Right lobe of liver (tissue), 6 donors: ENCODE results near the gene ETS2. TPM values are rescaled to one million over a fixed set of nuclear protein-coding genes. Genes with fewer than 3 reads are reported as not detected.

Source experiments
- ATAC-seq, 4 donors: fragments of 200-7000 bp; cut with Tn5 transposase; one replicate each; pipeline ENCODE4 v1.9.1; 2020; ENCODE audit warnings: mild to moderate bottlenecking in 4 of 4, moderate library complexity in 4 of 4
- DNase-seq, 3 donors: peaks; one replicate each; pipeline ENCODE4 v3.0.0-alpha.2; 2020
- H3K27ac ChIP-seq, 3 donors: fragments of 200-600 bp; one replicate each; pipeline ENCODE4 v1.8.0; 2022
- H3K27me3 ChIP-seq, 2 donors: fragments of 200-600 bp; one replicate each; pipeline ENCODE4 v1.8.0; 2022
- H3K36me3 ChIP-seq, 4 donors: fragments of 200-600 bp; sonication (generic) in 1 of 4; one replicate each; pipeline versions ENCODE4 v1.5.1 to v1.8.0; 2017 to 2022; ENCODE audit warnings: control low read depth in 1 of 4
- H3K4me1 ChIP-seq, 4 donors: fragments of 200-600 bp; sonication (generic) in 1 of 4; one replicate each; pipeline versions ENCODE4 v1.5.1 to v1.8.0; 2017 to 2022; ENCODE audit warnings: control low read depth in 1 of 4
- H3K4me3 ChIP-seq, 3 donors: fragments of 200-600 bp; one replicate each; pipeline ENCODE4 v1.8.0; 2022
- H3K9me3 ChIP-seq, 4 donors: fragments of 200-600 bp; sonication (generic) in 1 of 4; one replicate each; pipeline versions ENCODE4 v1.5.1 to v1.8.0; 2017 to 2022; ENCODE audit warnings: control low read depth in 1 of 4
- POLR2A ChIP-seq: fragments of 450-650 bp; IDR thresholded peaks from one replicate; pipeline ENCODE4 v1.6.1; 2017; ENCODE audit warnings: antibody characterized with exemption, mild to moderate bottlenecking
- WGBS: methylation state at CpG from one replicate; pipeline ENCODE4 v1.1.6; 2018; ENCODE audit warnings: low coverage, low lambda C conversion rate; ENCODE audit not compliant: insufficient coverage; ENCODE audit errors: missing lambda C conversion rate; 5-methylcytosine and 5-hydroxymethylcytosine counted together
- intact Hi-C, 2 donors: fragments of 100-400 bp; cut with DNase I; formaldehyde crosslinking; loops; one replicate each; pipeline versions ENCODE4 v1.11.2 to v1.14.1; 2022
- total RNA-seq, 6 experiments: library from RNA; depleted of rRNA in 2 of 6; stranded (reverse); fragments of >200 nt in 2 of 6; fragmentation: NEBNext Ultra II Directional in 3 of 6; extraction: Animal tissue kit (Norgen Biotek cat#: 25700) in 3 of 6; gene quantifications; one replicate each; pipeline versions ENCODE4 v1.1.0 to v1.2.4, GENCODE V29; 2016 to 2023
- TF ChIP-seq, protein P1 (sequence below), 4 donors: fragments of 200-600 bp in 3 of 4; fragments of 450-650 bp in 1 of 4; IDR thresholded peaks; one replicate each; pipeline versions ENCODE4 v1.5.1 to v1.8.0; 2016 to 2022; ENCODE audit warnings: antibody characterized with exemption in 4 of 4, mild to moderate bottlenecking in 2 of 4
- donor health status: DM: no; HTN: yes; CAD: no.
- donor health status: DM: no; HTN: no; CAD: no.
- donor health status: DM: no; HTN: no; CAD: no.
- donor health status: DM: no; HTN: yes; CAD: no.
- donor health status: DM: no; HTN: yes; CAD: no.

The ETS2 gene
- total RNA-seq, 6 experiments from 2014 or later = 38.3 to 252 (median 129) TPM

DNA sequence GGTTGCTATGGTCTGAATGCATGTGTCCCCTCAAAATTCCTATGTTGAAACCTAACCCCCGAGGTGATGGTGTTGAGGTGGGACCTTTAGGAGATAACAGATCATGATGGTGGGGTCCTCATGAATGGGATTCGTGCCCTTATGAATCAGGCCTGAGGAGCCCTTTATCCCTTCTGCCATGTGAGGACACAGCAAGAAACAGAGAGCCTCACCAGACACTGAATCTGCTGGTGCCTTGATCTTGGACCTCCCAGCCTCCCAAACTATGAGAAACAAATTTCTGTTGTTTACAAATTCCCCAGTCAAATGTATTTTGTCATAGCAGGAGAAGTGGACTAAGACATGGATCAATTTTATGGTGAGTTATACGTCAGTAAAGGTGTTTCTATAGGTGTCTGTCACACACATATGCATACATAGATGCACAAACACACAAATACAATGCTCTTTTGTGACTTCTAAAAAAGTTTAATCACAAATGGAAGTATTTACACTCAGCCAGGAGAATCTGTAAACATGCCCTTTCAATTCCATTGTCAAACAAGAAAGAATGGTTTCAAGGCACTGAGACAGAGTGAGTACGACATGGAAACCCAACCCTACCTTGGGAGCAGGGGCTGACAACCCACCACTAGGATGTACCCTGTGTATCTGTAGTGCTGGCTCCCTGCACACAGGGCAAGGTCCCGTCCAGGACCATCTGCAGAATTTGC, 5.5 kb upstream of the ETS2 start:
- WGBS = 98% methylated on average over 4 of the region's 5 CpGs
- DNase-seq (no peak), ATAC-seq (no peak)
- no peak overlapping the region for H3K27ac ChIP-seq
- no peaks in the 10 kb centered on the region for H3K36me3 ChIP-seq
- TF ChIP-seq, protein P1, sequence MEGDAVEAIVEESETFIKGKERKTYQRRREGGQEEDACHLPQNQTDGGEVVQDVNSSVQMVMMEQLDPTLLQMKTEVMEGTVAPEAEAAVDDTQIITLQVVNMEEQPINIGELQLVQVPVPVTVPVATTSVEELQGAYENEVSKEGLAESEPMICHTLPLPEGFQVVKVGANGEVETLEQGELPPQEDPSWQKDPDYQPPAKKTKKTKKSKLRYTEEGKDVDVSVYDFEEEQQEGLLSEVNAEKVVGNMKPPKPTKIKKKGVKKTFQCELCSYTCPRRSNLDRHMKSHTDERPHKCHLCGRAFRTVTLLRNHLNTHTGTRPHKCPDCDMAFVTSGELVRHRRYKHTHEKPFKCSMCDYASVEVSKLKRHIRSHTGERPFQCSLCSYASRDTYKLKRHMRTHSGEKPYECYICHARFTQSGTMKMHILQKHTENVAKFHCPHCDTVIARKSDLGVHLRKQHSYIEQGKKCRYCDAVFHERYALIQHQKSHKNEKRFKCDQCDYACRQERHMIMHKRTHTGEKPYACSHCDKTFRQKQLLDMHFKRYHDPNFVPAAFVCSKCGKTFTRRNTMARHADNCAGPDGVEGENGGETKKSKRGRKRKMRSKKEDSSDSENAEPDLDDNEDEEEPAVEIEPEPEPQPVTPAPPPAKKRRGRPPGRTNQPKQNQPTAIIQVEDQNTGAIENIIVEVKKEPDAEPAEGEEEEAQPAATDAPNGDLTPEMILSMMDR (IDR thresholded peaks at IDR 0.05) = no peak
- no peak for TF ChIP-seq POLR2A
- H3K4me3 ChIP-seq = no peak overlapping the region
- intact Hi-C loops = no loop called here
- H3K9me3 ChIP-seq = no peaks in the 10 kb centered on the region
- H3K27me3 ChIP-seq = no peaks in the 10 kb centered on the region
- peaks cover 0 to 8% (median 3%) of the 10 kb centered on the region in 4 donors for H3K4me1 ChIP-seq

DNA sequence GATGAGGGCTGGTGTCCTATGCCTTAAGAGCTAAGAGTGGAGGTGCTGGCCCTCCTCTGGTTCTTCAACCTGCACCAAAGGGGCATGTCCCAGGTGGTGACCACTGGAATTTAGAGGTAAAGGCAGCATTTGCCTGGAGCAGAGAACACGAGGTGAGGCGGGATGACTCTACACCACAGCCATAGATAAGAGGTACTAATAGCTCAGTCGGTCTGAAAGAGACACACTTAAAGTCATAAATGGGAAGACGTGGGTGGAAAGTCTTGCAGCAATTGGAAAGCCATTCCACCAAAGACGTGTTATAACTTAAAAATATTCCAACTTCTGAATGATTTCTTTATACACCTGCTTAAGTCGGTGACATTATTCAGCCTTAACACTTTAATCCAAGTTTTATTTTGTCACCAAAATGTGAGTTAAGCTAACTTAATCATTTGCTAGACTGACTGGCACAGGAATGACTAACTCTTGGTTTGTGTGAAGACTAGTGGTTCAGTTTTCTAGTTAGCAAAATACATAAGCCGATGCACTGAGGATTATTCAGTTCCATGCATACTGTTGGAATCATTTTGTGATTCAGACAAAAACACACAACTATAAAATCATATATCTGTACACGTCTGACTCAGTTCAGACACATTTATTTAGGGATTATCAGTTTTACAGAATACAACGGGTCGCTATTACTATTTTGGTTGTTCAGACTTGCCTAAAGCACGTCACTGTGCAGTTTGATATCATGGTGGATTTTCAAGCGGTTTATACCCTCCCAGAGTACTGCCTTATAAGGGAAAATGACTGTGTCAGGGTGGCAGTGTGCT, 4.6 kb upstream of the ETS2 start:
- no peak for TF ChIP-seq POLR2A
- no peak overlapping the region for H3K27ac ChIP-seq

DNA sequence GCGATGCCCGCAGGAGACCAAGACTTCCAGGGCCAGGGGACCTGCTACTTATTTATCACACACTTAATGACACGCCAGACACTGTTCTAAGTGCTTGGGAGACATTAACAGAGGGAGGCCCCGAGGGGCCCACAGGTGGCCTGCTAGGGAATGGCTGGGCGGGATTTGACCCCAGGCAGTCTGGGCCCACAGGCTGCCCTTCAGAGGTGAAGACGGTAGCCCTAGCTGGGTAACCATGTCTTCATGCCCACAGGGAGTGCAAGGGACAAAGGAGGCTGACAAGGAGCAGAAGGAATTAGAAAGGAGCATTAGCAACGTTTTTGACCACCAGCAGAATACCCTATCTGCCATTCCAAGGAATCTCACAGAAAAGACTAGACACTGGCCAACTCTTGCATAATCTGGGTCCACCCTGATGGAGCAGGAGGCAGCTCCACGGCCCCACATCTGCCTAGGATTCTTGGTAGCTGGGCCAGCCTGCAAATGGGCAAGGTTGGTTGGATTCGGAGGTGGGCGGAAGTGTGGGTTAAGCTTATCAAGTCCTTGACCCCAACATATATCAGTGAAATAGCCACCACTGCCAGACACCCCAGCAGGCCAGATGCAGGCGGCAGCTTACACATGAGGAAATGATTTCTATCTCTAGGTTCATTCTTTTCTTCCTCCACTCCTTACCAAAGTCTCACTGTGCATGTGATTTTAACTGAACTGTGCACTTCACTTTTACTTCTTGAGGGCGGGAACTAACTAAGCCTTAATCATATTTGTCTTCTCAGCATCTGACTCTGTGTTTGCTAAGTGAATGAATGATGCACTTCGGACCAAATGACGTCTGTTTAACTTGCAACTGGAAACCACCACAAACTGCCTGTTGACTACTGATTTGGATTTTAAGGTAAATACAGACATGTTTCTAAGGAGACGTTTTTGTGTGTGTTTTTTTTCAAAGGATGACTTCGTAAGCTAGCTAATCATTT, 3.4 kb upstream of the ETS2 start:
- H3K27ac ChIP-seq = no peak overlapping the region
- no peaks in the 10 kb centered on the region for H3K36me3 ChIP-seq
- 78% methylated on average over 13 of the region's 16 CpGs for WGBS
- H3K27me3 ChIP-seq = no peaks in the 10 kb centered on the region
- H3K9me3 ChIP-seq = no peaks in the 10 kb centered on the region
- intact Hi-C loops = no loop called here
- ATAC-seq = no peak
- DNase-seq = no peak
- no peak overlapping the region for H3K4me3 ChIP-seq
- no peak for TF ChIP-seq POLR2A
- TF ChIP-seq, protein P1 (IDR thresholded peaks at IDR 0.05) = no peak
- H3K4me1 ChIP-seq = peaks cover 0 to 8% (median 0%) of the 10 kb centered on the region in 4 donors

More for the DNA sequence above, 4.6 kb upstream of the ETS2 start:
- Histone ChIP-seq H3K4me1 (peaks cover 0 to 8% (median 0%) of the 10 kb centered on the region in 4 donors), H3K4me3 (no peak overlapping the region), H3K27me3 (no peaks in the 10 kb centered on the region), H3K36me3 (no peaks in the 10 kb centered on the region), H3K9me3 (no peaks in the 10 kb centered on the region)
- intact Hi-C loops = no loop called here
- WGBS = 80% methylated on average over 12 of the region's 12 CpGs
- DNase-seq (no peak), ATAC-seq (no peak)

DNA sequence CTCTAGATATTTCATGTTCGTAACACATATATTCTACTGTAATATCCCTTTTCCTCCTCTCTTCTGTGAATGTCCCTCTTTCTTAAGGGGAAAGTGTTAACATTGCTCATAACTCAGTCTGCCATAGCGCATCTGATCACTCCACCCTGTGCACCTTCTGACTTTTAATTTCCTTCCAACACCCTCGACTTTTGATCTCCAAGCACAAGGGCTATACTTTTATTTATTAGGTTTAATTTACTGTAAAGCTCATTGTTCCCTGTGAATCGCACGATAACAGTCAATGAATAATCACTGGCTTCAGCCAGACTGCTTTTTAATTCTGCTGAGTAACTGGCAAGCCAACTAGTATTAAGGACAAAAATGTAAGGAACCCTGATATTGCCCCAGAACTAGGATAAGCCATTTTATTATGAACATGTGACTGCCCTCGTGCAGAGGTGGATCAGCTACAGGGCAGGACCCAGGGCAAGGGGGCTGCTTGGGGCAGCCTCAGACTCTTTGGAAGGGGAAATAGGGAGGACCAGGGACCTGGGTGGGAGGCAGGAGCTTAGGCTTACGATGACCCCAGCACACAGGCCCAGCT, 2.6 kb upstream of the ETS2 start:
- TF ChIP-seq, protein P1 (IDR thresholded peaks at IDR 0.05) = no peak
- TF ChIP-seq POLR2A = no peak
- H3K4me3 ChIP-seq = no peak overlapping the region
- H3K9me3 ChIP-seq = no peaks in the 10 kb centered on the region
- no peak overlapping the region for H3K27ac ChIP-seq
- 76% methylated on average over 7 of the region's 7 CpGs for WGBS
- peaks cover 0 to 8% (median 0%) of the 10 kb centered on the region in 4 donors for H3K4me1 ChIP-seq
- intact Hi-C loops = no loop called here
- no peak for DNase-seq
- ATAC-seq = no peak
- H3K36me3 ChIP-seq = peaks cover 0 to 3% (median 0%) of the 10 kb centered on the region in 4 donors
- H3K27me3 ChIP-seq = no peaks in the 10 kb centered on the region
